Measurements from ENCODE around the gene SLC27A4.
"Not testable (repeated sequence)": the region's sequence is repeated elsewhere in the genome, so short reads cannot be mapped to it uniquely, and the experiment has no call there.

DNA sequence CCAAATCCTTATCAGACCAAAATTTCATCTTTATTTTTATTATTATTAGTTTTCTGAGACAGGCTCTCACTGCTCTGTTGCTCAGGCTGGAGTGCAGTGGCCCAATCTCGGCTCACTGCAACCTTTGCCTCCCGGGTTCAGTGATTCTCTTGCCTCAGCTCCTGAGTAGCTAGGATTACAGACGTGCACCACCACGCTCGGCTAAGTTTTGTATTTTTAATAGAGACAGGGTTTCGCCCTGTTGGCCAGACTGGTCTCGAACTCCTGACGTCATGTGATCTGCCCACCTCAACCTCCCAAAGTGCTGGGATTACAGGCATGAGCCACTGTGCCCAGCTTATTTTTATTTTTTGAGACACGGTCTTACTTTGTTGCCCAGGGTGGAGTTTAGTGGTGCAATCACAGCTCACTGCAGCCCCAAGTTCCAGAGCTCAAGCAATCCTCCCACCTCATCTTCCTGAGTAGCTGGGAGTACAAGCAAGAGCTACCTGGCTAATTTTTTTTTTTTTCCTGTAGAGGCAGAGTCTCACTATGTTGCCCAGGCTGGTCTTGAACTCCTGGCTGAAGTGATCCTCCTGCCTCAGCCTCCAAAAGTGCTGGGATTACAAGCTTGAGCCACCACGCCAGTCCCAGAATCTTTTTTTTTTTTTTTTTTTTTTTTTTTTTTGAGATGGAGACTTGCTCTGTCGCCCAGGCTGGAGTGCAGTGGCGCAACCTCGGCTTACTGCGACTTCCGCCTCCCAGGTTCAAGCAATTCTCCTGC, 1.3 kb upstream of the SLC27A4 start:
- not testable (repeated sequence) for TF ChIP-seq CTCF, POLR2A (IDR thresholded peaks at IDR 0.05)
